ENCODE data around the gene SNX9. TPM values are rescaled to one million over a fixed set of nuclear protein-coding genes. Genes with fewer than 3 reads are reported as not detected.

Gene SNX9
- total RNA-seq, 1 experiment from 2014 or later = 27.4 TPM

DNA sequence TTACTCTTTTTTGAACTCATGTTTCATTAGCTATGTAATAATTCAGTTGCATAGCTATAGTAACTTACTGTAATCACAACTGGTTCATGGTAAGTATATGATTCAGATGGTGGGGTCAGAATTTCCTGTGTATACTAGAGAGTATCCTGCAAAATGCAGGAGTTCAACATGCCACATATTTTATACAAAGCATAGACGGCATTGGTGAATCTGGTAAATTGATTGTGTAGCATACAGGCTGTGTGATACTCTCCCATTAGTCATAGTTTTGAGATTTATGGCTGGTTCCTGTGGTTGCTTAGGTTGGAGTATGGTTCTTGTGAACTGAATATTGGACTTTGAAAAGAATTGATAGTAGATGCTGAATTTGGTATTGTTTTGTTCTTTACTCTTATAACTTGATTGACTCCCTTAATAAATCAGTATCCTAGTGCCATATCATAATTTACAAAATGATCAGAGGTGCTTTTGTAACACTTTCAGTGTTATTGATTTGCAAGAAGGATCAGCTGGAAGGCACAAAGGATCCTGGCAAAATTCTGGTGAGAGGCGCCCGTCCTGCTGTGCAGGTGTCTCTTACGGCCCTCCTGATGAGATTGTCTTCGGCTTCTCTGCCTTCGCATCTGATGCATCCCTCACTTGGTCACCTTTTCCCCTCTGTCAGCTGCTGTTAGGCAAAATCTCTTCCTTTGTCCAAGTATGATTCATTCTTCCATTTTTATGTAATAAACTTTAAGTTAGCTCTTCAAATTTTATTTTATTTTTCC is 22.6 kb downstream of the SNX9 start:
- CTCF ChIA-PET = no interaction called here
- Mint-ChIP-seq H3K36me3 (ENCODE audit: insufficient read depth, unreplicated experiment) (peaks cover 8% of the 10 kb centered on the region), H3K4me1 (ENCODE audit: low read depth, unreplicated experiment) (peaks cover 37% of the 10 kb centered on the region), H3K27me3 (ENCODE audit: insufficient read depth, unreplicated experiment) (no peaks in the 10 kb centered on the region), H3K27ac (ENCODE audit: unreplicated experiment) (no peak overlapping the region), H3K4me3 (ENCODE audit: unreplicated experiment) (no peak overlapping the region), H3K9me3 (ENCODE audit: unreplicated experiment) (no peaks in the 10 kb centered on the region)
- DNase-seq = no peak
- POLR2A ChIA-PET = interaction anchor here (0.6 kb wide), 1 partner anchor 148 kb away, joined by 7 read pairs; no protein-coding TSS in a partner anchor
- Histone ChIP-seq H3K36me3 (ENCODE audit: control insufficient read depth, insufficient read depth, low read length) (no peaks in the 10 kb centered on the region), H3K9me3 (no peaks in the 10 kb centered on the region), H3K4me1 (peaks cover 29% of the 10 kb centered on the region), H3K4me3 (ENCODE audit: low read depth, low read length) (no peak overlapping the region), H3K27me3 (replicated peaks; ENCODE audit: control insufficient read depth, insufficient read depth, low read length) (no peaks in the 10 kb centered on the region)
- TF ChIP-seq, protein P1, sequence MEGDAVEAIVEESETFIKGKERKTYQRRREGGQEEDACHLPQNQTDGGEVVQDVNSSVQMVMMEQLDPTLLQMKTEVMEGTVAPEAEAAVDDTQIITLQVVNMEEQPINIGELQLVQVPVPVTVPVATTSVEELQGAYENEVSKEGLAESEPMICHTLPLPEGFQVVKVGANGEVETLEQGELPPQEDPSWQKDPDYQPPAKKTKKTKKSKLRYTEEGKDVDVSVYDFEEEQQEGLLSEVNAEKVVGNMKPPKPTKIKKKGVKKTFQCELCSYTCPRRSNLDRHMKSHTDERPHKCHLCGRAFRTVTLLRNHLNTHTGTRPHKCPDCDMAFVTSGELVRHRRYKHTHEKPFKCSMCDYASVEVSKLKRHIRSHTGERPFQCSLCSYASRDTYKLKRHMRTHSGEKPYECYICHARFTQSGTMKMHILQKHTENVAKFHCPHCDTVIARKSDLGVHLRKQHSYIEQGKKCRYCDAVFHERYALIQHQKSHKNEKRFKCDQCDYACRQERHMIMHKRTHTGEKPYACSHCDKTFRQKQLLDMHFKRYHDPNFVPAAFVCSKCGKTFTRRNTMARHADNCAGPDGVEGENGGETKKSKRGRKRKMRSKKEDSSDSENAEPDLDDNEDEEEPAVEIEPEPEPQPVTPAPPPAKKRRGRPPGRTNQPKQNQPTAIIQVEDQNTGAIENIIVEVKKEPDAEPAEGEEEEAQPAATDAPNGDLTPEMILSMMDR (IDR thresholded peaks at IDR 0.05; ENCODE audit: insufficient read depth in 1 of 2, low read depth in 1 of 2, low read length in 1 of 2, severe bottlenecking in 1 of 2, unreplicated experiment in 1 of 2) = no peak
- BruUV-seq (replicated peaks) = no TSS peak
- intact Hi-C loops (cut with micrococcal nuclease; ENCODE audit: unreplicated experiment) = no loop called here

GRCh38 chr6:157847846-157848245 is 24.8 kb downstream of the SNX9 start:
- peaks cover 11% of the 10 kb centered on the region for H3K4me1 ChIP-seq
- Mint-ChIP-seq H3K27me3 (ENCODE audit: insufficient read depth, unreplicated experiment) (no peaks in the 10 kb centered on the region), H3K4me1 (ENCODE audit: low read depth, unreplicated experiment) (peaks cover 19% of the 10 kb centered on the region), H3K9me3 (ENCODE audit: unreplicated experiment) (peaks cover 4% of the 10 kb centered on the region), H3K4me3 (ENCODE audit: unreplicated experiment) (no peak overlapping the region), H3K36me3 (ENCODE audit: insufficient read depth, unreplicated experiment) (peaks cover 18% of the 10 kb centered on the region), H3K27ac (ENCODE audit: unreplicated experiment) (no peak overlapping the region)
- CTCF ChIA-PET = no interaction called here
- BruUV-seq (replicated peaks) = no TSS peak
- no peaks in the 10 kb centered on the region for H3K27me3 ChIP-seq (replicated peaks; ENCODE audit: control insufficient read depth, insufficient read depth, low read length)
- no peaks in the 10 kb centered on the region for H3K36me3 ChIP-seq (ENCODE audit: control insufficient read depth, insufficient read depth, low read length)
- no peak for DNase-seq
- TF ChIP-seq, protein P1 (IDR thresholded peaks at IDR 0.05; ENCODE audit: insufficient read depth in 1 of 2, low read depth in 1 of 2, low read length in 1 of 2, severe bottlenecking in 1 of 2, unreplicated experiment in 1 of 2) = no peak
- H3K4me3 ChIP-seq (ENCODE audit: low read depth, low read length) = no peak overlapping the region
- POLR2A ChIA-PET = no interaction called here
- H3K9me3 ChIP-seq = peaks cover 5% of the 10 kb centered on the region
- intact Hi-C loops (cut with micrococcal nuclease; ENCODE audit: unreplicated experiment) = no loop called here

DNA sequence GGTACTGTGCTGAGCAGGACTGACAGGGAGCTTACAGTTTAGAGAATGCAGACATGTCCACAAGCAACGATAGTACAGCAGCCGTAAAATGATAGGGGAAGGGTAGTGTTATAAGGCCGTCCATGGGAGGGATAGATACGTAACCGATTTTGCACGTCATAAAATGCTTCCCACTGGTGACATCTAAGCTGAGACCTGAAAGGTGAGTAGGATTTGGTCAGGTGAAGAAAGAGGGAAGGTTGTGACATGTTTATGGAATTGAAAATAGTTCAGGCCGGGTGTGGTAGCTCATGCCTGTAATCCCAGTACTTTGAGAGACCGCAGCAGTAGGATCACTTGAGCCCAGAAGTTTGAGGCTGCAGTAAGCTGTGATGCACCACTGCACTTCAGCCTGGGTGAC is 25.6 kb downstream of the SNX9 start:
- Mint-ChIP-seq H3K36me3 (ENCODE audit: insufficient read depth, unreplicated experiment) (peaks cover 21% of the 10 kb centered on the region), H3K27ac (ENCODE audit: unreplicated experiment) (no peak overlapping the region), H3K4me1 (ENCODE audit: low read depth, unreplicated experiment) (peaks cover 19% of the 10 kb centered on the region), H3K27me3 (ENCODE audit: insufficient read depth, unreplicated experiment) (no peaks in the 10 kb centered on the region), H3K9me3 (ENCODE audit: unreplicated experiment) (peaks cover 12% of the 10 kb centered on the region), H3K4me3 (ENCODE audit: unreplicated experiment) (no peak overlapping the region)
- H3K4me3 ChIP-seq (ENCODE audit: low read depth, low read length) = no peak overlapping the region
- ChIA-PET POLR2A (no interaction called here), CTCF (interaction anchor here (0.5 to 0.7 kb wide), 2 partner anchors 47 to 526 kb away, joined by 3 read pairs; no protein-coding TSS in a partner anchor)
- TF ChIP-seq, protein P1 (IDR thresholded peaks at IDR 0.05; ENCODE audit: insufficient read depth in 1 of 2, low read depth in 1 of 2, low read length in 1 of 2, severe bottlenecking in 1 of 2, unreplicated experiment in 1 of 2) = no peak
- H3K27me3 ChIP-seq (replicated peaks; ENCODE audit: control insufficient read depth, insufficient read depth, low read length) = no peaks in the 10 kb centered on the region
- DNase-seq = no peak
- peaks cover 11% of the 10 kb centered on the region for H3K9me3 ChIP-seq
- BruUV-seq (replicated peaks) = no TSS peak
- no peaks in the 10 kb centered on the region for H3K36me3 ChIP-seq (ENCODE audit: control insufficient read depth, insufficient read depth, low read length)
- intact Hi-C loops (cut with micrococcal nuclease; ENCODE audit: unreplicated experiment) = no loop called here
- H3K4me1 ChIP-seq = peaks cover 11% of the 10 kb centered on the region

Data from Caco-2 (cell line).